ENCODE data around the gene KCND3.

DNA sequence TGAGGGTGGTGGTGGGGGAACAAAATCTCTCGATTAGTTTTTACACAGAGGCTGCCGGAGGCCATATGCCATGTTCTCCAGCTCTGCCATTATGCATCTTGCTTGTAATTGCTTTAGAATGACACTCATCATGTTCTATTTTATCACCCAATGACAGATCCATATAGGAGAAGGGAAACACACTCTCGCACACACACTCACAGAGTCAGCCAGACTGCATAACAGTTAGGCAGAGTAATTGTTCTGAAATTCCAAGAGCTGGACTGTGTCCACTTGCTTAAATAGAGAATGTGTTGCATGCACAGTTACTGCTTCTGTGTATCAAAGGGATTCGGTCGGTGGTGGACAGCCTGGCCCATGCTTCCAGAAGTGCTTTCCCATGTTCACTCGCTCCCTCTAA is 30.6 kb downstream of the KCND3 start:
- TF ChIP-seq, protein P1, sequence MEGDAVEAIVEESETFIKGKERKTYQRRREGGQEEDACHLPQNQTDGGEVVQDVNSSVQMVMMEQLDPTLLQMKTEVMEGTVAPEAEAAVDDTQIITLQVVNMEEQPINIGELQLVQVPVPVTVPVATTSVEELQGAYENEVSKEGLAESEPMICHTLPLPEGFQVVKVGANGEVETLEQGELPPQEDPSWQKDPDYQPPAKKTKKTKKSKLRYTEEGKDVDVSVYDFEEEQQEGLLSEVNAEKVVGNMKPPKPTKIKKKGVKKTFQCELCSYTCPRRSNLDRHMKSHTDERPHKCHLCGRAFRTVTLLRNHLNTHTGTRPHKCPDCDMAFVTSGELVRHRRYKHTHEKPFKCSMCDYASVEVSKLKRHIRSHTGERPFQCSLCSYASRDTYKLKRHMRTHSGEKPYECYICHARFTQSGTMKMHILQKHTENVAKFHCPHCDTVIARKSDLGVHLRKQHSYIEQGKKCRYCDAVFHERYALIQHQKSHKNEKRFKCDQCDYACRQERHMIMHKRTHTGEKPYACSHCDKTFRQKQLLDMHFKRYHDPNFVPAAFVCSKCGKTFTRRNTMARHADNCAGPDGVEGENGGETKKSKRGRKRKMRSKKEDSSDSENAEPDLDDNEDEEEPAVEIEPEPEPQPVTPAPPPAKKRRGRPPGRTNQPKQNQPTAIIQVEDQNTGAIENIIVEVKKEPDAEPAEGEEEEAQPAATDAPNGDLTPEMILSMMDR (IDR thresholded peaks at IDR 0.05): no peak
- TF ChIP-seq EZH2 (IDR thresholded peaks at IDR 0.05) (no peak), EZH2phosphoT487 (IDR thresholded peaks at IDR 0.05) (no peak)

All from neural progenitor cell (in vitro differentiated cells).